PFSK-1 (cell line): ENCODE measurements around the gene AGXT2.

Experiments
- POLR2AphosphoS5 ChIP-seq: IDR thresholded peaks from 2 replicates; pipeline ENCODE4 v1.6.1; 2012; ENCODE audit warnings: low read depth, mild to moderate bottlenecking, control low read depth, low read length, moderate library complexity
- SIN3A ChIP-seq: IDR thresholded peaks from 2 replicates; pipeline ENCODE4 v1.6.1; 2012; ENCODE audit warnings: mild to moderate bottlenecking, low read length, moderate library complexity, borderline replicate concordance; ENCODE audit not compliant: insufficient read depth

DNA sequence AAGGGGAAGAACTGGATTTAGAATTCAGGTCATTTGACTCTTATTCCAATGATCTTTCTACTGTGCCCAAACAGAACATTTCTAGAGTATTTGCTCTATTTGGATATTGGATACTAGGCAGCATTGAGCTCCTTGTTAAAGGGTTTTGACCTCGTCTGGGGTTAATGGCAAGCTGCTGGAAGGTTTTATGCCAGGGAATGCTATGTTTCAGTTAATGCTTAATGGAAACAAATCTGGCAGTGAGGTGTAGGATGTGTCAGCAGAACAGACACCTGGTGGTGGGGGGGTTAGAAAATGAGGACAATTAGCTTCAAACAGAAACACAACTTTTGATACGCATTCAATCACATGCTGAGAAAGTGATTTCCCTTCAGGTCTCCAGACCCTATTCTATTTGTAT is 51.5 kb downstream of the AGXT2 start:
- no peak for TF ChIP-seq POLR2AphosphoS5
- TF ChIP-seq SIN3A = no peak
